HepG2 (cell line): ENCODE measurements around the gene QRICH2. TPM values are rescaled to one million over a fixed set of nuclear protein-coding genes. Genes with fewer than 3 reads are reported as not detected.

Experiments
- ATF7 ChIP-seq, 2 experiments: fragments of 450-650 bp in 1 of 2; sonication (generic) in 1 of 2; formaldehyde crosslinking in 1 of 2; IDR thresholded peaks; 2 replicates each; pipeline versions ENCODE4 v1.4.0 to v1.6.1; 2016 to 2020; ENCODE audit warnings: antibody characterized with exemption in 1 of 2, mild to moderate bottlenecking in 1 of 2, missing genetic modification reagents in 1 of 2
- DMAP1 ChIP-seq: IDR thresholded peaks from 2 replicates; pipeline ENCODE4 v1.6.1; 2016
- EP300 ChIP-seq, 3 experiments: sonication (generic) in 1 of 3; formaldehyde crosslinking in 1 of 3; IDR thresholded peaks; 2 replicates each; pipeline versions ENCODE4 v1.5.1 to v1.6.1; 2011 to 2020; ENCODE audit warnings: low read depth in 2 of 3, low read length in 2 of 3, borderline replicate concordance in 1 of 3, improper control_type of control experiment in 1 of 3, mild to moderate bottlenecking in 1 of 3, missing genetic modification reagents in 1 of 3, moderate library complexity in 1 of 3
- KLF16 ChIP-seq, 2 experiments: sonication (generic) in 1 of 2; formaldehyde crosslinking in 1 of 2; IDR thresholded peaks; 2 replicates each; pipeline versions ENCODE4 v1.6.1 to v1.8.0; 2016 to 2023; ENCODE audit warnings: missing genetic modification reagents in 2 of 2, missing compliant biosample characterization in 1 of 2
- MIER3 ChIP-seq: IDR thresholded peaks from 2 replicates; pipeline ENCODE4 v1.6.1; 2016; ENCODE audit warnings: missing compliant biosample characterization, borderline replicate concordance
- NR1H2 ChIP-seq: sonication (generic); formaldehyde crosslinking; IDR thresholded peaks from 2 replicates; pipeline ENCODE4 v1.8.1; 2022; ENCODE audit warnings: low read depth, missing genetic modification reagents, borderline replicate concordance
- RBM39 ChIP-seq: fragments of 200-400 bp; formaldehyde crosslinking; IDR thresholded peaks from one replicate; pipeline ENCODE4 v1.6.1; 2018; ENCODE audit warnings: antibody characterized with exemption, mild to moderate bottlenecking, low read depth, low read length; ENCODE audit not compliant: poor library complexity, severe bottlenecking
- RXRA ChIP-seq: sonication (generic); formaldehyde crosslinking; IDR thresholded peaks from 2 replicates; pipeline ENCODE4 v1.5.1; 2020; ENCODE audit warnings: missing genetic modification reagents
- SAFB2 ChIP-seq: sonication (generic); formaldehyde crosslinking; IDR thresholded peaks from 2 replicates; pipeline ENCODE4 v1.5.1; 2020; ENCODE audit warnings: missing genetic modification reagents, low read depth, mild to moderate bottlenecking, borderline replicate concordance
- TEAD2 ChIP-seq: sonication (generic); formaldehyde crosslinking; IDR thresholded peaks from 2 replicates; pipeline ENCODE4 v1.9.0; 2021; ENCODE audit warnings: missing genetic modification reagents
- TP53 ChIP-seq: sonication (generic); formaldehyde crosslinking; conservative IDR thresholded peaks from 2 replicates; pipeline ENCODE4 v1.4.0; 2020; ENCODE audit warnings: missing genetic modification reagents
- XBP1 ChIP-seq: sonication (generic); formaldehyde crosslinking; IDR thresholded peaks from 2 replicates; pipeline ENCODE4 v1.5.0; 2020; ENCODE audit warnings: missing genetic modification reagents
- ZNF205 ChIP-seq: IDR thresholded peaks from 2 replicates; pipeline ENCODE4 v1.6.1; 2018; ENCODE audit warnings: missing biosample characterization, missing genetic modification reagents
- ZNF335 ChIP-seq: sonication (generic); formaldehyde crosslinking; IDR thresholded peaks from 2 replicates; pipeline ENCODE4 v1.4.0; 2020; ENCODE audit warnings: missing genetic modification reagents
- ZNF577 ChIP-seq: sonication (generic); formaldehyde crosslinking; IDR thresholded peaks from 2 replicates; pipeline ENCODE4 v1.4.0; 2020; ENCODE audit warnings: mild to moderate bottlenecking, low read depth, missing genetic modification reagents, borderline replicate concordance
- ZNF768 ChIP-seq: sonication (generic); formaldehyde crosslinking; IDR thresholded peaks from 2 replicates; pipeline ENCODE4 v1.4.0; 2020; ENCODE audit warnings: missing genetic modification reagents
- polyA plus RNA-seq, 8 experiments: library from polyadenylated mRNA; depleted of rRNA in 3 of 8; stranded (reverse) in 7 of 8; unstranded in 1 of 8; fragments of >200 nt; fragmentation: Illumina TruSeq in 4 of 8; extraction: Trizol in 4 of 8; gene quantifications; 2 replicates each; pipeline versions ENCODE4 v1.2.1 to v1.2.3, GENCODE V29; 2011 to 2016; ENCODE audit warnings: low read depth in 4 of 8, missing spikeins in 1 of 8, mixed read lengths in 1 of 8; ENCODE audit not compliant: insufficient read depth in 1 of 8
- total RNA-seq, 5 experiments: library from RNA; depleted of rRNA; stranded (reverse); fragments of >200 nt; fragmentation: Illumina TruSeq; extraction: Trizol; gene quantifications; 2 replicates each; pipeline ENCODE4 v1.2.3, GENCODE V29; 2016; ENCODE audit warnings: low read depth in 1 of 5
- TF ChIP-seq, protein P1 (sequence below): sonication (generic); formaldehyde crosslinking; IDR thresholded peaks from 2 replicates; pipeline ENCODE4 v1.4.0; 2020; ENCODE audit warnings: missing genetic modification reagents
- TF ChIP-seq, protein P2 (sequence below): sonication (generic); formaldehyde crosslinking; conservative IDR thresholded peaks from 2 replicates; pipeline ENCODE4 v1.8.0; 2022; ENCODE audit warnings: mild to moderate bottlenecking, moderate library complexity, missing genetic modification reagents
- TF ChIP-seq, protein P3 (sequence below): sonication (generic); formaldehyde crosslinking; IDR thresholded peaks from 2 replicates; pipeline ENCODE4 v1.4.0; 2020; ENCODE audit warnings: missing genetic modification reagents, borderline replicate concordance
- TF ChIP-seq, protein P4 (sequence below): sonication (generic); formaldehyde crosslinking; IDR thresholded peaks from 2 replicates; pipeline ENCODE4 v1.4.0; 2020; ENCODE audit warnings: missing genetic modification reagents

QRICH2 gene
- total and polyA plus RNA-seq, 2 of the 13 experiments (the other 11 are each of a cell fraction or from before 2014, with no cell fraction given), result 3.7 to 5.7 TPM

DNA sequence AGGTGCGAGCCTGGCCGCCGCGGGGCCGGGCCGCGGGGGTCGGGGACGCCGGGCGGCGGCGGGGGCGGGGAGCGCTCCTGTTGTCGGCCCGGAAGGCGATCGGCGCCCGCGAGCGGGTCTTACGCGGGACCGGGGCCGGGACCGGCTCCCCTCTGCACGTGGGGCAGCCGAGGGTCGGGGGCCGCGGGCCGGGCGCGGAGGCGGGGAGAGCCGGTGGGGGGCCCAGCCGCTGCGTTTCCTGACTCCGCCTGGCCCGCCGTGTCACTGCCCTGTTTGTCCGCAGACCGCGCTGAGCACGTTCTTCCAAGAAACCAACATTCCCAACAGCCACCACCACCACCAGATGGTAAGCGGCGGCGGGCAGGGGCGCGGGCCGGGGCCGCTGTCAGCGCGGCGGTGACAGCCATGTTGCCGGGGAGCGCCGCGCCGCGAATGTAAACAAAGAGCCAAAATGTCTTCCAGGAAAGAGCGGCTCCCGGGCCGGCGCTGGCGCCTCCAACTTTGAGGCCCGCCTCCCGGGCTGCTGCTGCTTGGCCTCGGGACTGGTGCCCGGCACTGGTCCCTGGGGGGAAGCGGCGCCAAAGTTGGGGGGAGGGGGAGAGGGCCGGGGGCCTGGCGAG is 42.3 kb downstream of the QRICH2 start (continued):
- TF ChIP-seq, protein P1, sequence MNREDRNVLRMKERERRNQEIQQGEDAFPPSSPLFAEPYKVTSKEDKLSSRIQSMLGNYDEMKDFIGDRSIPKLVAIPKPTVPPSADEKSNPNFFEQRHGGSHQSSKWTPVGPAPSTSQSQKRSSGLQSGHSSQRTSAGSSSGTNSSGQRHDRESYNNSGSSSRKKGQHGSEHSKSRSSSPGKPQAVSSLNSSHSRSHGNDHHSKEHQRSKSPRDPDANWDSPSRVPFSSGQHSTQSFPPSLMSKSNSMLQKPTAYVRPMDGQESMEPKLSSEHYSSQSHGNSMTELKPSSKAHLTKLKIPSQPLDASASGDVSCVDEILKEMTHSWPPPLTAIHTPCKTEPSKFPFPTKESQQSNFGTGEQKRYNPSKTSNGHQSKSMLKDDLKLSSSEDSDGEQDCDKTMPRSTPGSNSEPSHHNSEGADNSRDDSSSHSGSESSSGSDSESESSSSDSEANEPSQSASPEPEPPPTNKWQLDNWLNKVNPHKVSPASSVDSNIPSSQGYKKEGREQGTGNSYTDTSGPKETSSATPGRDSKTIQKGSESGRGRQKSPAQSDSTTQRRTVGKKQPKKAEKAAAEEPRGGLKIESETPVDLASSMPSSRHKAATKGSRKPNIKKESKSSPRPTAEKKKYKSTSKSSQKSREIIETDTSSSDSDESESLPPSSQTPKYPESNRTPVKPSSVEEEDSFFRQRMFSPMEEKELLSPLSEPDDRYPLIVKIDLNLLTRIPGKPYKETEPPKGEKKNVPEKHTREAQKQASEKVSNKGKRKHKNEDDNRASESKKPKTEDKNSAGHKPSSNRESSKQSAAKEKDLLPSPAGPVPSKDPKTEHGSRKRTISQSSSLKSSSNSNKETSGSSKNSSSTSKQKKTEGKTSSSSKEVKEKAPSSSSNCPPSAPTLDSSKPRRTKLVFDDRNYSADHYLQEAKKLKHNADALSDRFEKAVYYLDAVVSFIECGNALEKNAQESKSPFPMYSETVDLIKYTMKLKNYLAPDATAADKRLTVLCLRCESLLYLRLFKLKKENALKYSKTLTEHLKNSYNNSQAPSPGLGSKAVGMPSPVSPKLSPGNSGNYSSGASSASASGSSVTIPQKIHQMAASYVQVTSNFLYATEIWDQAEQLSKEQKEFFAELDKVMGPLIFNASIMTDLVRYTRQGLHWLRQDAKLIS (CRISPR knock-in tag), result no peak
- TF ChIP-seq KLF16 (CRISPR knock-in tag; IDR thresholded peaks at IDR 0.05), result peak in 1 of 2 experiments; percentile 31; a peak in 1 of 4 replicates
- no peak for TF ChIP-seq DMAP1 (CRISPR knock-in tag)
- TF ChIP-seq TP53 (CRISPR knock-in tag), result no peak
- TF ChIP-seq ZNF335, result no peak
- TF ChIP-seq RXRA (CRISPR knock-in tag), result peak; percentile 26; the same call in 1 of the 2 replicates
- TF ChIP-seq ZNF577 (CRISPR knock-in tag), result no peak
- no peak for TF ChIP-seq XBP1 (CRISPR knock-in tag)
- TF ChIP-seq ATF7 (IDR thresholded peaks at IDR 0.05), result no peak
- TF ChIP-seq ATF7 (CRISPR knock-in tag; IDR thresholded peaks at IDR 0.05), result no peak
- no peak for TF ChIP-seq RBM39
- no peak for TF ChIP-seq MIER3
- 0 out of 2 replicates have a peak, but pooled peaks have one; percentile 12 for TF ChIP-seq SAFB2 (CRISPR knock-in tag)
- TF ChIP-seq, protein P2, sequence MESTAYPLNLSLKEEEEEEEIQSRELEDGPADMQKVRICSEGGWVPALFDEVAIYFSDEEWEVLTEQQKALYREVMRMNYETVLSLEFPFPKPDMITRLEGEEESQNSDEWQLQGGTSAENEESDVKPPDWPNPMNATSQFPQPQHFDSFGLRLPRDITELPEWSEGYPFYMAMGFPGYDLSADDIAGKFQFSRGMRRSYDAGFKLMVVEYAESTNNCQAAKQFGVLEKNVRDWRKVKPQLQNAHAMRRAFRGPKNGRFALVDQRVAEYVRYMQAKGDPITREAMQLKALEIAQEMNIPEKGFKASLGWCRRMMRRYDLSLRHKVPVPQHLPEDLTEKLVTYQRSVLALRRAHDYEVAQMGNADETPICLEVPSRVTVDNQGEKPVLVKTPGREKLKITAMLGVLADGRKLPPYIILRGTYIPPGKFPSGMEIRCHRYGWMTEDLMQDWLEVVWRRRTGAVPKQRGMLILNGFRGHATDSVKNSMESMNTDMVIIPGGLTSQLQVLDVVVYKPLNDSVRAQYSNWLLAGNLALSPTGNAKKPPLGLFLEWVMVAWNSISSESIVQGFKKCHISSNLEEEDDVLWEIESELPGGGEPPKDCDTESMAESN (CRISPR knock-in tag), result peak; percentile 50; the same call in 1 of the 2 replicates
- no peak for TF ChIP-seq TEAD2
- TF ChIP-seq ZNF205, result no peak
- TF ChIP-seq, protein P3, sequence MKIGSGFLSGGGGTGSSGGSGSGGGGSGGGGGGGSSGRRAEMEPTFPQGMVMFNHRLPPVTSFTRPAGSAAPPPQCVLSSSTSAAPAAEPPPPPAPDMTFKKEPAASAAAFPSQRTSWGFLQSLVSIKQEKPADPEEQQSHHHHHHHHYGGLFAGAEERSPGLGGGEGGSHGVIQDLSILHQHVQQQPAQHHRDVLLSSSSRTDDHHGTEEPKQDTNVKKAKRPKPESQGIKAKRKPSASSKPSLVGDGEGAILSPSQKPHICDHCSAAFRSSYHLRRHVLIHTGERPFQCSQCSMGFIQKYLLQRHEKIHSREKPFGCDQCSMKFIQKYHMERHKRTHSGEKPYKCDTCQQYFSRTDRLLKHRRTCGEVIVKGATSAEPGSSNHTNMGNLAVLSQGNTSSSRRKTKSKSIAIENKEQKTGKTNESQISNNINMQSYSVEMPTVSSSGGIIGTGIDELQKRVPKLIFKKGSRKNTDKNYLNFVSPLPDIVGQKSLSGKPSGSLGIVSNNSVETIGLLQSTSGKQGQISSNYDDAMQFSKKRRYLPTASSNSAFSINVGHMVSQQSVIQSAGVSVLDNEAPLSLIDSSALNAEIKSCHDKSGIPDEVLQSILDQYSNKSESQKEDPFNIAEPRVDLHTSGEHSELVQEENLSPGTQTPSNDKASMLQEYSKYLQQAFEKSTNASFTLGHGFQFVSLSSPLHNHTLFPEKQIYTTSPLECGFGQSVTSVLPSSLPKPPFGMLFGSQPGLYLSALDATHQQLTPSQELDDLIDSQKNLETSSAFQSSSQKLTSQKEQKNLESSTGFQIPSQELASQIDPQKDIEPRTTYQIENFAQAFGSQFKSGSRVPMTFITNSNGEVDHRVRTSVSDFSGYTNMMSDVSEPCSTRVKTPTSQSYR (CRISPR knock-in tag), result no peak
- TF ChIP-seq, protein P4, sequence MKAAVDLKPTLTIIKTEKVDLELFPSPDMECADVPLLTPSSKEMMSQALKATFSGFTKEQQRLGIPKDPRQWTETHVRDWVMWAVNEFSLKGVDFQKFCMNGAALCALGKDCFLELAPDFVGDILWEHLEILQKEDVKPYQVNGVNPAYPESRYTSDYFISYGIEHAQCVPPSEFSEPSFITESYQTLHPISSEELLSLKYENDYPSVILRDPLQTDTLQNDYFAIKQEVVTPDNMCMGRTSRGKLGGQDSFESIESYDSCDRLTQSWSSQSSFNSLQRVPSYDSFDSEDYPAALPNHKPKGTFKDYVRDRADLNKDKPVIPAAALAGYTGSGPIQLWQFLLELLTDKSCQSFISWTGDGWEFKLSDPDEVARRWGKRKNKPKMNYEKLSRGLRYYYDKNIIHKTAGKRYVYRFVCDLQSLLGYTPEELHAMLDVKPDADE (CRISPR knock-in tag), result no peak
- no peak for TF ChIP-seq EP300 (IDR thresholded peaks at IDR 0.05; ENCODE audit: low read depth in 2 of 2, low read length in 2 of 2)
- TF ChIP-seq EP300 (CRISPR knock-in tag; IDR thresholded peaks at IDR 0.05; ENCODE audit: borderline replicate concordance), result no peak
- TF ChIP-seq NR1H2 (CRISPR knock-in tag), result no peak
- TF ChIP-seq ZNF768 (CRISPR knock-in tag), result no peak
